Neural cell (in vitro differentiated cells): ENCODE results near the gene CHST11.

Experiments used
- EP300 ChIP-seq: fragments of 450-650 bp; conservative IDR thresholded peaks from 2 replicates; pipeline ENCODE4 v1.6.1; 2014; ENCODE audit warnings: antibody characterized with exemption, mild to moderate bottlenecking, moderate library complexity; ENCODE audit not compliant: poor library complexity, severe bottlenecking
- EZH2 ChIP-seq: fragments of 200-600, 300-800 bp; shearing (Covaris generic), sonication (generic); IDR thresholded peaks from 2 replicates; pipeline ENCODE4 v1.6.1; 2014; ENCODE audit warnings: antibody characterized with exemption, low read length, borderline replicate concordance, mild to moderate bottlenecking; ENCODE audit not compliant: insufficient read depth, poor library complexity, severe bottlenecking
- MXI1 ChIP-seq: fragments of 450-650 bp; conservative IDR thresholded peaks from 2 replicates; pipeline ENCODE4 v1.6.1; 2014; ENCODE audit warnings: antibody characterized with exemption, mild to moderate bottlenecking; ENCODE audit not compliant: poor library complexity, severe bottlenecking
- POLR2AphosphoS5 ChIP-seq: IDR thresholded peaks from 2 replicates; pipeline ENCODE4 v1.6.1; 2012
- RAD21 ChIP-seq: fragments of 450-650 bp; conservative IDR thresholded peaks from 2 replicates; pipeline ENCODE4 v1.6.1; 2014; ENCODE audit warnings: antibody characterized with exemption, mild to moderate bottlenecking, moderate library complexity
- TF ChIP-seq, protein P1 (sequence below): fragments of 450-650 bp; IDR thresholded peaks from 2 replicates; pipeline ENCODE4 v1.5.1; 2014; ENCODE audit warnings: antibody characterized with exemption, mild to moderate bottlenecking, moderate library complexity; ENCODE audit not compliant: poor library complexity, severe bottlenecking
- TF ChIP-seq, protein P2 (sequence below): IDR thresholded peaks from 2 replicates; pipeline ENCODE4 v1.6.1; 2012; ENCODE audit warnings: borderline replicate concordance

DNA sequence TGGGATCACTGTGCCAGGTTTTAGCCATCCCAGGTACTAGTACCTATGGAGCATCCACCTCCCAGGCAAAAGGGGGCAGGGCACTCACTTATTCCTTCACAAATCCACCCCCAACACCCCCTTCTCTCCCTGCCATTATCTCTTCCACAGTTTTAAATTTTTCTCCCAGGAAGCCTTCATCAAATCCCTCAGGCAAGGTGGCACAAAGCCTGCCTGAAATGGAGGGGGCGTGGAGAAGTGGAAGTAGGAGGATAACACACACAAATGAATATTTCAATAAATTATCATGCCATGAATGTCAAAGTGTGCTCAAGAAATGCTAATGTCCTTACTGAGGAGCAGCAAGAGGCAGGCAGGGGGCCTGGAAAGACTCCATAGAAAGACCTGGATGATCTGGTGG, 4.7 kb upstream of the CHST11 start:
- no peak for TF ChIP-seq POLR2AphosphoS5
- no peak for TF ChIP-seq RAD21
- TF ChIP-seq, protein P1, sequence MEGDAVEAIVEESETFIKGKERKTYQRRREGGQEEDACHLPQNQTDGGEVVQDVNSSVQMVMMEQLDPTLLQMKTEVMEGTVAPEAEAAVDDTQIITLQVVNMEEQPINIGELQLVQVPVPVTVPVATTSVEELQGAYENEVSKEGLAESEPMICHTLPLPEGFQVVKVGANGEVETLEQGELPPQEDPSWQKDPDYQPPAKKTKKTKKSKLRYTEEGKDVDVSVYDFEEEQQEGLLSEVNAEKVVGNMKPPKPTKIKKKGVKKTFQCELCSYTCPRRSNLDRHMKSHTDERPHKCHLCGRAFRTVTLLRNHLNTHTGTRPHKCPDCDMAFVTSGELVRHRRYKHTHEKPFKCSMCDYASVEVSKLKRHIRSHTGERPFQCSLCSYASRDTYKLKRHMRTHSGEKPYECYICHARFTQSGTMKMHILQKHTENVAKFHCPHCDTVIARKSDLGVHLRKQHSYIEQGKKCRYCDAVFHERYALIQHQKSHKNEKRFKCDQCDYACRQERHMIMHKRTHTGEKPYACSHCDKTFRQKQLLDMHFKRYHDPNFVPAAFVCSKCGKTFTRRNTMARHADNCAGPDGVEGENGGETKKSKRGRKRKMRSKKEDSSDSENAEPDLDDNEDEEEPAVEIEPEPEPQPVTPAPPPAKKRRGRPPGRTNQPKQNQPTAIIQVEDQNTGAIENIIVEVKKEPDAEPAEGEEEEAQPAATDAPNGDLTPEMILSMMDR: no peak
- TF ChIP-seq EZH2: no peak
- TF ChIP-seq EP300: no peak
- TF ChIP-seq MXI1: no peak
- TF ChIP-seq, protein P2, sequence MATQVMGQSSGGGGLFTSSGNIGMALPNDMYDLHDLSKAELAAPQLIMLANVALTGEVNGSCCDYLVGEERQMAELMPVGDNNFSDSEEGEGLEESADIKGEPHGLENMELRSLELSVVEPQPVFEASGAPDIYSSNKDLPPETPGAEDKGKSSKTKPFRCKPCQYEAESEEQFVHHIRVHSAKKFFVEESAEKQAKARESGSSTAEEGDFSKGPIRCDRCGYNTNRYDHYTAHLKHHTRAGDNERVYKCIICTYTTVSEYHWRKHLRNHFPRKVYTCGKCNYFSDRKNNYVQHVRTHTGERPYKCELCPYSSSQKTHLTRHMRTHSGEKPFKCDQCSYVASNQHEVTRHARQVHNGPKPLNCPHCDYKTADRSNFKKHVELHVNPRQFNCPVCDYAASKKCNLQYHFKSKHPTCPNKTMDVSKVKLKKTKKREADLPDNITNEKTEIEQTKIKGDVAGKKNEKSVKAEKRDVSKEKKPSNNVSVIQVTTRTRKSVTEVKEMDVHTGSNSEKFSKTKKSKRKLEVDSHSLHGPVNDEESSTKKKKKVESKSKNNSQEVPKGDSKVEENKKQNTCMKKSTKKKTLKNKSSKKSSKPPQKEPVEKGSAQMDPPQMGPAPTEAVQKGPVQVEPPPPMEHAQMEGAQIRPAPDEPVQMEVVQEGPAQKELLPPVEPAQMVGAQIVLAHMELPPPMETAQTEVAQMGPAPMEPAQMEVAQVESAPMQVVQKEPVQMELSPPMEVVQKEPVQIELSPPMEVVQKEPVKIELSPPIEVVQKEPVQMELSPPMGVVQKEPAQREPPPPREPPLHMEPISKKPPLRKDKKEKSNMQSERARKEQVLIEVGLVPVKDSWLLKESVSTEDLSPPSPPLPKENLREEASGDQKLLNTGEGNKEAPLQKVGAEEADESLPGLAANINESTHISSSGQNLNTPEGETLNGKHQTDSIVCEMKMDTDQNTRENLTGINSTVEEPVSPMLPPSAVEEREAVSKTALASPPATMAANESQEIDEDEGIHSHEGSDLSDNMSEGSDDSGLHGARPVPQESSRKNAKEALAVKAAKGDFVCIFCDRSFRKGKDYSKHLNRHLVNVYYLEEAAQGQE: peak; percentile 69
